OCI-LY7 (cell line): ENCODE results near the gene KCNJ9.

Source experiments
- EZH2phosphoT487 ChIP-seq: fragments of 200-600 bp; sonication (generic); IDR thresholded peaks from 2 replicates; pipeline ENCODE4 v1.6.1; 2018; ENCODE audit warnings: low read depth, borderline replicate concordance, mild to moderate bottlenecking, mixed run types, antibody characterized with exemption, low read length, moderate library complexity, mixed read lengths
- TF ChIP-seq, protein P1 (sequence below): fragments of 200-600 bp; sonication (generic); conservative IDR thresholded peaks from 2 replicates; pipeline ENCODE4 v1.5.1; 2014; ENCODE audit warnings: mild to moderate bottlenecking, antibody characterized with exemption, low read length, moderate library complexity, mixed read lengths

- TF ChIP-seq, protein P1, sequence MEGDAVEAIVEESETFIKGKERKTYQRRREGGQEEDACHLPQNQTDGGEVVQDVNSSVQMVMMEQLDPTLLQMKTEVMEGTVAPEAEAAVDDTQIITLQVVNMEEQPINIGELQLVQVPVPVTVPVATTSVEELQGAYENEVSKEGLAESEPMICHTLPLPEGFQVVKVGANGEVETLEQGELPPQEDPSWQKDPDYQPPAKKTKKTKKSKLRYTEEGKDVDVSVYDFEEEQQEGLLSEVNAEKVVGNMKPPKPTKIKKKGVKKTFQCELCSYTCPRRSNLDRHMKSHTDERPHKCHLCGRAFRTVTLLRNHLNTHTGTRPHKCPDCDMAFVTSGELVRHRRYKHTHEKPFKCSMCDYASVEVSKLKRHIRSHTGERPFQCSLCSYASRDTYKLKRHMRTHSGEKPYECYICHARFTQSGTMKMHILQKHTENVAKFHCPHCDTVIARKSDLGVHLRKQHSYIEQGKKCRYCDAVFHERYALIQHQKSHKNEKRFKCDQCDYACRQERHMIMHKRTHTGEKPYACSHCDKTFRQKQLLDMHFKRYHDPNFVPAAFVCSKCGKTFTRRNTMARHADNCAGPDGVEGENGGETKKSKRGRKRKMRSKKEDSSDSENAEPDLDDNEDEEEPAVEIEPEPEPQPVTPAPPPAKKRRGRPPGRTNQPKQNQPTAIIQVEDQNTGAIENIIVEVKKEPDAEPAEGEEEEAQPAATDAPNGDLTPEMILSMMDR = no peak
- no peak for TF ChIP-seq EZH2phosphoT487
These were observed 5.1 kb downstream of the KCNJ9 start for GRCh38 chr1:160086456-160086892.
